ENCODE data around the gene SYT6. TPM values are rescaled to one million over a fixed set of nuclear protein-coding genes. Genes with fewer than 3 reads are reported as not detected.

Gene SYT6
- total RNA-seq, 1 experiment from 2014 or later = 77.2 TPM

GRCh38 chr1:114063544-114063943 is 90.1 kb downstream of the SYT6 start:
- Histone ChIP-seq H3K79me1 (ENCODE audit: insufficient read depth, low read depth, low read length, poor library complexity, severe bottlenecking) (no peaks in the 10 kb centered on the region), H4K91ac (ENCODE audit: insufficient read length, low read depth, low read length) (no peak overlapping the region), H3K23ac (ENCODE audit: insufficient read length, low read depth, low read length) (no peak overlapping the region), H2AK5ac (ENCODE audit: insufficient read length, low read length) (no peak overlapping the region), H3K9me3 (ENCODE audit: control insufficient read depth, low read depth, low read length) (no peaks in the 10 kb centered on the region), H4K8ac (replicated peaks; ENCODE audit: insufficient read length, low read depth, low read length) (no peak overlapping the region), H3K56ac (ENCODE audit: insufficient read length, low read depth, low read length) (no peak overlapping the region), H3K79me2 (ENCODE audit: insufficient read depth, low read length) (no peaks in the 10 kb centered on the region), H2AFZ (ENCODE audit: low read length) (no peak overlapping the region), H2BK120ac (ENCODE audit: low read depth, low read length, poor library complexity, severe bottlenecking) (no peak overlapping the region), H3K4me1 (ENCODE audit: insufficient read depth, low read length) (no peaks in the 10 kb centered on the region), H2BK15ac (ENCODE audit: low read depth, low read length) (no peak overlapping the region), H3K27me3 (ENCODE audit: insufficient read depth, low read length) (no peaks in the 10 kb centered on the region), H2BK20ac (ENCODE audit: low read depth, low read length, poor library complexity, severe bottlenecking) (no peak overlapping the region), H3K9ac (ENCODE audit: extremely low read depth, insufficient read length, low read length) (no peak overlapping the region), H3K27ac (ENCODE audit: insufficient read length, low read depth, low read length) (no peak overlapping the region), H2BK12ac (ENCODE audit: insufficient read length, low read depth, low read length) (no peak overlapping the region), H4K5ac (ENCODE audit: insufficient read length, low read depth, low read length) (no peak overlapping the region), H3K4ac (ENCODE audit: low read depth, low read length) (no peak overlapping the region), H3K4me2 (ENCODE audit: insufficient read depth, insufficient read length, low read length) (no peak overlapping the region), H2BK5ac (ENCODE audit: insufficient read length, low read length) (no peak overlapping the region), H3K14ac (ENCODE audit: insufficient read depth, low read length) (no peak overlapping the region), H3K23me2 (ENCODE audit: insufficient read length, low read depth, low read length, poor library complexity, severe bottlenecking) (no peaks in the 10 kb centered on the region), H4K20me1 (ENCODE audit: control insufficient read depth, insufficient read depth, insufficient read length) (no peaks in the 10 kb centered on the region), H3K18ac (ENCODE audit: insufficient read length, low read depth, low read length) (no peak overlapping the region), H3T11ph (ENCODE audit: low read length) (no peak overlapping the region)
- Mint-ChIP-seq H3K9me3 (peaks cover 18 to 24% of the 10 kb centered on the region in 2 experiments), H3K36me3 (ENCODE audit: insufficient read depth in 1 of 3, low read depth in 3 of 3) (peaks cover 5 to 28% (median 18%) of the 10 kb centered on the region in 3 experiments), H3K27me3 (ENCODE audit: low read depth) (peaks cover 1% of the 10 kb centered on the region), H3K4me3 (no peak overlapping the region), H3K4me1 (peaks cover 6 to 21% of the 10 kb centered on the region in 2 experiments), H3K27ac (no peak overlapping the region)
- TF ChIP-seq, protein P1, sequence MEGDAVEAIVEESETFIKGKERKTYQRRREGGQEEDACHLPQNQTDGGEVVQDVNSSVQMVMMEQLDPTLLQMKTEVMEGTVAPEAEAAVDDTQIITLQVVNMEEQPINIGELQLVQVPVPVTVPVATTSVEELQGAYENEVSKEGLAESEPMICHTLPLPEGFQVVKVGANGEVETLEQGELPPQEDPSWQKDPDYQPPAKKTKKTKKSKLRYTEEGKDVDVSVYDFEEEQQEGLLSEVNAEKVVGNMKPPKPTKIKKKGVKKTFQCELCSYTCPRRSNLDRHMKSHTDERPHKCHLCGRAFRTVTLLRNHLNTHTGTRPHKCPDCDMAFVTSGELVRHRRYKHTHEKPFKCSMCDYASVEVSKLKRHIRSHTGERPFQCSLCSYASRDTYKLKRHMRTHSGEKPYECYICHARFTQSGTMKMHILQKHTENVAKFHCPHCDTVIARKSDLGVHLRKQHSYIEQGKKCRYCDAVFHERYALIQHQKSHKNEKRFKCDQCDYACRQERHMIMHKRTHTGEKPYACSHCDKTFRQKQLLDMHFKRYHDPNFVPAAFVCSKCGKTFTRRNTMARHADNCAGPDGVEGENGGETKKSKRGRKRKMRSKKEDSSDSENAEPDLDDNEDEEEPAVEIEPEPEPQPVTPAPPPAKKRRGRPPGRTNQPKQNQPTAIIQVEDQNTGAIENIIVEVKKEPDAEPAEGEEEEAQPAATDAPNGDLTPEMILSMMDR (conservative IDR thresholded peaks at IDR 0.05) = no peak
- DNase-seq = no peak
